SIG-M5 treated with dmso at 0.1 percent for 504 hours (cell line): ENCODE data around the gene MSH2.

ENCODE experiments used
- DNase-seq: peaks from one replicate; lab custom pipeline; 2025; ENCODE audit not compliant: unreplicated experiment; lab: John Stamatoyannopoulos, UW

The MSH2 gene

DNA sequence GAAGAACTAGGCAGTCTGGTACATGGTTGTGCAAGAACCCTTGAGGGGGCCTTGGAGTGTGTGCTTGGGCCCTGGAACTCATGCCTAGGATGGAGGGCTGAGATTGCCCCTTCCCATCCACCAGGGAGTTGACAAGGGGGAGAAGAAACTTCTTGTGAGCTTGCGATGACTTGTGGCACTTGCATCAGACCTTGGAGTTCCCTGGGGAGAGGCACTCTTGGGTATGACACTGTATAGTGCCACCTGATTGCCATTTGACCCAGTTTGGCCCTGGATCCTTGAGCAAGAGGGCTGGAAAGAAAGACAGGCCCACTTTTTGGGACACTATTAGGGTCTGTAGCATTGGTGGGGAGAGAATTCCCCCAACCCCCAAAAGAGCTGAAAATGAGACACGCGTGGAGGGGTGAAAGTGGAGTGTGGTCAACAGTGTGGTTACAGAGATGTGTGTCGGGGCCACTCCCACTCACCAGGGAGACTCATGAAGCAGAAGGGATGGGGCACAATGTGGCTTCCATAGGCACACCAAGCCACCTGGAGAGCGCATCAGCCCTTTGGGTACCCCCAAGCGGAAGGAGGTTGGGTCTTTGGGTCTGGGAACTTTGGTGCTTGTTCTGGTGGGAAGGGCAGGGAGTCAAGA, 101.3 kb downstream of the MSH2 start:
- DNase-seq, result no peak

DNA sequence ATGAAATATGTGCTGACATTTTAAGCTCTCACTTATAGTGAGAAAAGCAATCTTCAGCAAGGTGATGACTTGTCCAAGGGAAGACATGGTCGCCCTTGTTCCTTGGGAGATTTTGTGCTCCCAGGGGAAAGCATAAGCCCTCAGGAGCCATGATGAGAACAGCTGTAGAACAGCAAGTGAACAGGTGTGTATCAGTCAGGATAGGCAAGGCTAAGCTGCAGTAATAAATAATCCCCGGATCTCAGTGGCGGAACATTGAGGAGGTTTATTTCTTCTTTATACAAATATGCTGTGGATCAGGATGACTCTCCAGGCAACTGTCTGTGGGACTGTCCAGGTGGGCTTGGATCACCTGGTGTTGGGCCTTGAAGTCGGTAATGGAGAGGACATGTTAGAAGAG, 103.1 kb downstream of the MSH2 start:
- no peak for DNase-seq

DNA sequence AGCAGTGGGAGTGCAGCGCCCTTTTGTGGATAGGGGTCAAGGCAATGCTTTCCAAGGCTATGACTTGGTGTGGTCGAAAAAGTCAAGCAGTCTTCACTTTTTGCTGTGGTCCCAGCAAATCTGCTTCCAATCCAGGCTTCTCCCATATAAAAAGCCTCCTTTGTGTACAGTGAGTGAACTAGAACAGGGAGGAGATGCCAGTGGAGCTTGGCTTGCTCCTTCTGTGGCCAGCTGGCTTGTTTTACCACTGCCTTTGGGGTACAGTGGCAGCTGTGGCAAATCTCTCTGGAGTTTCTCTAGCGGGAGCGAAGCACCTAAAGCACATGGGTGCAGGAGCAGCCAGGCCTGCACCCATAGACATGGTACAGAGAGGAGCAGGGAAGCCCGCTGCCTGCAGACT, 103.5 kb downstream of the MSH2 start:
- DNase-seq, result no peak

DNA sequence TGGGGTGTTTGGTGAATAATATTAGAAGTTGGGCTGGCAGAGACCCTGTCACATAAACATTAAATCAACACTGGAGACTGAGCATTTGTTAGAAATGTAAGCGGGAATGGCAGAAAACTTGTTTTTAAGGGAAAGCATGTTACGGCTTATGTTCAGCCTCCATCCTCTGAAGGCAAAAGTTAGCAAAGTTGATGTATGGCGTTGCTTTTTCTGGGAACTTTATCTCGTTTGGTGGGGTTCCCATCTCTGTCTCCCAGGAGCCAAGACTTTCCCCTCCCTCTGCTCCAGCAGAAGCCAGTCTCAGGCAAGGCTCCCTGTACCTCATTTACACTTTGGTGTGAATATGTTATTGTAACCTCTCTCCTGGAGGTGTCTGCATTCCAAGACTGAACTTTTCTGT, 105.1 kb downstream of the MSH2 start:
- no peak for DNase-seq

DNA sequence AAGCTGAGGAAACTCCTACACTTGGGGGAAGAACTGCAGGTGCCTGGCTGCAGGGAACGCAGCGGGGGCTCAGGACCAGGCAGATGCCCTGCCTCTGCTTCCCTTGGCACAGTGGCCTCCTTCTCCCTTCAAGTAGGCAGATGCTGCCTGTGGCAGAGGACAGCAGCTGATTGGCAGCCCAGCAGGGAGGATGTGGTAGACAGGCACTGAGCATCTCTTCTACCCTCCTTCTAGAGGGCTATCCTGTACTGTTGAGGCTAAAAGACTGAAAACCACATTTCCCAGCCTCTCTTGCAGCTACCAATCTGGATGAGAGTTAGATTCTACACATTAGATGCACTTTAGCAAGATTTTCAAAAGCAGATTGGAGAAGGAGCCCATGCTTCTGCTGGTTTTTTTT, 105.7 kb downstream of the MSH2 start:
- DNase-seq, result no peak

DNA sequence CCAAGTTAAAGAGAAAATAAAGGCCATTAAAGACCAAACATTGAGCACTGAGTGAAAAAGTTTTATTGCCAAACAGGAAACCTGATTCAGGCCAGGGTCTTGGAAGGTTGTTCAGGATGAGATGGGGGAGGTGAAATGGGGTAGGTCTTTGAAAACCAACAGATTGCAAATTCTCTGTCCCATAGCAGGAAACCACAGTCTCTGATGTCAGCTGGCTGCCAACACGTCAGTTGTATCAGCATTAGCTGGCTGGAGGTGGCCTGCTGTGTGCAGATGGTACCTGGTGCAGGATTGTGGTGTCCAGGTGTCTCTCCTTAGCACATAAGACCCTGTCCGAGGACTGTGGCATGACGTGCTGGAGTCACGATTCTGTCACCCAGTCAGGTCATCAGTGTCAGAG, 106.3 kb downstream of the MSH2 start:
- no peak for DNase-seq

DNA sequence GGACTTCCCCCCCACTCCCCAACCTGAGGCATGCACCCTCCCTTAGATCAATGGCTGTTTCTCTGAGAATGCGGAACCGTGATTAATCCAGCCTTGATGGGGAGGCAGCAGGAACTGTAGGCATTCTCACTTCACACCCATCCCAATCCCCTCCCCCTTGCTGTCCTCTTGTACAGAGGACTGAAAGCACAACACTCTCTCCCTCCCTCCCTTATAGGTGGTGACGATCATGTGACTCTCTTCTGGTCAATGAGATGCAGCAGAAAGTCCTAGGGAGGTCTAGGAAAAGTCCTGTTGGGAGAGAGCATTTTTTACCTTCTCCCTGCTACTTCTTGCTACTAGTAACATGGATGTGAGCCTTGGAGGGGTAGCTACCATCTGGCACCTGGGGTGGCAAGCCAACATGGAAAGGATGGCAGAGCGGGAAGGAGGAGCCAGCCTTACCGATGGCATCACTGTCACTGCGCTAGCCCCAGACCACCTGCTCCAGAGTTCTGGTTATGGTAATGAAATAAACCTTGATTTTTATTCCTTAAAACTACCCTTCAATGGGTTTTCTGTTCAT, 106.9 kb downstream of the MSH2 start:
- DNase-seq, result no peak

DNA sequence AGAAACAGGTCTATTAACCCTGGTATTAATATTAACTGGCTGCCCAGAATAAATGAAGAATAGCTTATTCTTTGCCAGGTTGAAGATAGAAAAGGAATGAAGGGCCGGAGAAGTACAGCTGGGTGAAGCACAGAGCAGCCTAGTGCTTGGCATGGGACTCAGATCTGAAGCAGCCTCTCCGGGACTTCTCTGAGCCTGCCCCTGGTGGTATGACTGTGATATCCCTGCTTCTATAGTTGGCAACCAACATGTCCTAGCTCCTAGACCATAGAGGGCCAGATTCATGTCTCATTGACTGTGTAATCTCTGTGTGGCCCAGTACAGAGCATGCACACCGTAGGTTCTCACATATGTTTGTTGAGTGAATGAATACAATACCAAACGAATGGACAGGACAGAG, 107.8 kb downstream of the MSH2 start:
- peak; percentile 11 for DNase-seq

DNA sequence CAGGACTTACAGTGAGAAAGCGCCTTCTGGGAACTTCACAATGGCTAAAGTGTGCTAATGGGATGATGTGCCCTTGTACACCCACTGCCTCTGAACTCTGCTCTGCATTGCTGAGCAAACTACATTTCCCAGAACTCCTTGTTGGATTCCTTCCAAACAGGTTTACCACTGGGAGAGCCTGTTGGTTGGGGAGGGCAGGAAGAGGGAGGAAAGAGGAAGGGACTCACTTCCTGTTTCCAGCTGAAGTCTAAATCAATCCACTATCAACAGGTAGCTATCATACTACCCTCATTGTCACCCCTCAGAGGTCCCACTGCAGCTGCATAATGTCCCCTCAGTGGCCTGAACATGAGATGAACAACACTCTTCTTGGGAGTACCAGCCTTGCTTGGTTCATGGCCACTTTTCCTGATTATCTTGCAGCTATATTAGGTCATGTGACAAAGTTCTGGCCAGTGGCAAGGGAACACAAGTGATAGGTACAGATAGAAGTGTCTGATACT, 109.7 kb downstream of the MSH2 start:
- no peak for DNase-seq

DNA sequence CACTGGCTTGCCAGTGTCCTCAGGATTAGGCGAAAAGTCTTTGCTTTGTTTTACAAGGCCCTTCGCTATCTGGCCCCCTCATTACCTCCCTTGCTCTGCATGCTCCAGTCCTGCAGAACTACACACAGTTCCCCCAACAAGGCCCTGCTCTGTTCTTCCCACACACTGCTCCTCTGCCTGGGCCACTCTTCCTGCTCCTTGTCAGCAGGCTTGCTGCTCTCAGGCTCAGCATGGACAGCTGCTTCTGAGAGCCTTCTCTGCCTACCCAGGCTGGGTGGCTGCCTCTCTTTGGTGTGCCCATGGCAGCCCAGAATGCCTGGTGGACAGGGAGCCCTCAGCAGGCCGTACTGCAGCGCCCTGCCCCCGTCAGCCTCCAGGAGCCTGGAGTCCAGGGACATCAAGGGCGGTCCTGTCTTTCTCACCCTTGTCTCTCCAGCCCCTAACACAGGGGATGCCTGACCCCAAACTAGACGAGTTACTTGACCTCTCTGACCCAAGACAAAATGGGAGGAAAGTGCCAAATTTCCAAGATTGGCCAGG, 111.1 kb downstream of the MSH2 start:
- DNase-seq, result no peak

DNA sequence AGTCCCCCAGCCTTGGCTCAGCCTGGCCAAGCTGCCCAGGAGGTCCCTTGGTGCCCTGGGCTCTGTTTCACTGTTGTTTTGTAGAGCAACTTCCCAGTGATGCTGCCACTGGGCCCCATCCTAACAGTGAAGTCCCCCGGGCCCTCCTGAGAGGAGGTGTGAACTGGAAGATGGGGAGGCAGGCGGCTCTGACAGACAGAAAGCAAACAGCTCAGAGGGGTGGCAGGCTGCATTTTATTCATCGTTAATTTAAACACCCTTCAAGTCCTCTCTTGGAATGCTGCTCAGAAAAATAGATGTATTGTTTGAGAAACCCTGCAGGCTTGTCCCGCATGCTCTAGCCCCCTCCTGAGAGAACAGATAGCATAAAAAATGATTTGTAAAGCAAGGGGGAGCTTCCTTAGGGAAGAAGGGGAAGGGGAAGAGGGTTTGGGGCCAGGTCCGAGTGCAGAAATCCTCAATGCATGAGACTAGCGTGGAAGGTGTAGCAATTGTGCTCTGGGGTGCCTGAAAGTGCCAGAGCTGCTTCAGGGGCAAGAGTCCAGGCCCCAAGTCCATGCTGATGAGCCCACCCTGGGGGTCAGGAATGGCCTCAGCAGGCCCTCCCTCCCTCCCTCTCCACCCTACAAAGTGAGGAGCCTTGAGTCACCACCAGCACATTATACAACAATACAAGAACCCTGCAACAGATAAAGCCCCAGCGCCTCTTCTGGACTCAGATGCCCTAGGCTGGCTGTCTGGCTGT, 113.6 kb downstream of the MSH2 start:
- DNase-seq, result no peak

DNA sequence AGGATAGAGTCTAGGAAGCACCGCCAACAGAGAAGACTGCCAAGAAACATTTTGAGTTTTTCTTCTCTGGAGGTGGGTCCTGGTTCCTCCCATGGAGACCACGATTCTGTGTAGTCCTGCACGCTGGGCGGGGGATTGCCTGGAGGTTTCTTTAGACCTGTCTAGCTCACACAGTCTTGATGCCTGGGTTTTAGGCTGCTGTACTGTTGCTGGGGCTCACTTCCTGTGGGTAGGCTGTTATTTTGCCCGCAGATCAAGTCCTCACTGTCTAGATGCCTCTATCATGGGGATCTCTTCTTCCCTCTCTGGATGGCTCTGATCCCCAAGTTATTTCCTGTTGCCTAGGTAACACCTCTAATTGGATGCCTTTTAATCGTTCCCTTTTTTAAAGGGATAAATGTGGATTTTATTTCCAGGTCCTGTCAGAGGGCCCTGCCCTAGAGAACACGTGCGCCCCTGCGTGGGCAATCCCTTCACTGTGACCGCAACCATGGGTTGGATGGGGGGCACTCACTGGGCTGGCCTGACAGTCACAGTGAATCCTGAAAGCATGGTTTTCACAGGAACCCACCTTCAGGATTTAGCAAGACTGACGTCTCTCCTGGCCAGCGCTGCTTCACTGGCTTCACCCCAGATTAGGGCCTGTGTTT, 115.7 kb downstream of the MSH2 start:
- DNase-seq, result no peak

DNA sequence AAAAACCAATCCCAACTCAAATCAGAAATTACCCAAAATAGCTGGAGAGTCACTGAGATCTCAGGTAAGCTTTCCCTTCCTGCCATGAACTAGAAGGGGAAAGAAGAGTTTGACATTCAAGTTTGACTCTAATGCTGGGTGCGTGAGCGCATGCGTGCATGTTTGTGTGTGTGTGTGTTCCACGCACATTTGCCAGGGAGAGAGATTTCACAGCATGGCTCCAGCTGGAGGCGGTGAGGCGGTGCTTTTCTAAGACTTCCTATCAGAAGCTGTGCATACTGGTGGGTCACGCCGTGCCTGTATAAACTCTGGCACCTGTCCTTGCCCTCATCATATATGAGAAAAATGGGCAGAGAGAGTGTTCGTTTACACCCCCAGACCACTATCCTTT, 116.2 kb downstream of the MSH2 start:
- DNase-seq, result no peak

DNA sequence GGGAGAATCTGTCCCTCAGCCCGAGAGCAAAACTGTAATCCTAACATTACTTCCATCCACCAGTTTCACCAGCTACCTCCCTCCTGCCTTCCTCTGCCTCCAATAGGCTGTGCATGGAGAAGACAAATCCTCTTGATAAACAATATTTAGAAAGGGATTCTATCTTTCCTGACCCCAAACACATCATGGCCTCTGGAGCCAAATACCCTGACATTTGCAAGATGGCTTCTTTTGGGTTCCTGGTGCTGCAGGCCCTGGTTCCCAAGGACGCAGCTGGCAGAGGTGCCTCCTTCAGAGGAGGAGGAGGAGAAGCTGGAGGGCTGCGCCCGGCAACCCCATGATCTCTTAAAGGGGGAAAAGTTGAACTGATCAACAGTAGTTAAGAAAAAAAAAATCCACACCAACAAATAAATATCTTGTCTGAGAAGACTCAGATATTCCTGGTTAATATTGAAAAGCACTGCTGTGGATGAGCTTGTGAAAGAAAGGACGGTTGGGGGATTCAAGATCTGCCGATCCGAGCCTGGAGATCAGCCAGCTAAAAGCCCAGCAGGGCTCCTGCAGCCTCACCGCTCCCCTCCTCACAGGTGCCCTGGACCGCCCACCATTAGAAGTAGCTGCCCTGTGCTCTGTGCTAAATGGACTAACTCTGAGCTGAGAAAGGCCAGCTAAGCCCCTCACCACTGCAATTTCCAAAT, 116.8 kb downstream of the MSH2 start:
- no peak for DNase-seq

DNA sequence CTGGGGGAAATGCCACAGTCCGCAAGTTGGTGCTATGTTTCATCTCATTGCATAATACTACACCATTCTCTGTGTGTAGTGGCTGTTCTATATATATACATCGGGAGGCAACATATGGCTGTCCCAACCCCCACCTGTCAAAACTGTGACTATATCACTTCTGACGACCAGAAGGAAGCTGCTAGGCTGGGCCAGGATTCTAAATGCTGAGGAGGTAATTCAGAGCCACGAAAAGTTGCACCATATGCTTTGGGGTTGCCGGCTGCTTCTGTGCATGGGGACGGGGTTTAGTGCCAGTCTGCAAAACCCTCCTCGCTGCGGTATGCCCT, 117.3 kb downstream of the MSH2 start:
- DNase-seq, result peak; percentile 99

DNA sequence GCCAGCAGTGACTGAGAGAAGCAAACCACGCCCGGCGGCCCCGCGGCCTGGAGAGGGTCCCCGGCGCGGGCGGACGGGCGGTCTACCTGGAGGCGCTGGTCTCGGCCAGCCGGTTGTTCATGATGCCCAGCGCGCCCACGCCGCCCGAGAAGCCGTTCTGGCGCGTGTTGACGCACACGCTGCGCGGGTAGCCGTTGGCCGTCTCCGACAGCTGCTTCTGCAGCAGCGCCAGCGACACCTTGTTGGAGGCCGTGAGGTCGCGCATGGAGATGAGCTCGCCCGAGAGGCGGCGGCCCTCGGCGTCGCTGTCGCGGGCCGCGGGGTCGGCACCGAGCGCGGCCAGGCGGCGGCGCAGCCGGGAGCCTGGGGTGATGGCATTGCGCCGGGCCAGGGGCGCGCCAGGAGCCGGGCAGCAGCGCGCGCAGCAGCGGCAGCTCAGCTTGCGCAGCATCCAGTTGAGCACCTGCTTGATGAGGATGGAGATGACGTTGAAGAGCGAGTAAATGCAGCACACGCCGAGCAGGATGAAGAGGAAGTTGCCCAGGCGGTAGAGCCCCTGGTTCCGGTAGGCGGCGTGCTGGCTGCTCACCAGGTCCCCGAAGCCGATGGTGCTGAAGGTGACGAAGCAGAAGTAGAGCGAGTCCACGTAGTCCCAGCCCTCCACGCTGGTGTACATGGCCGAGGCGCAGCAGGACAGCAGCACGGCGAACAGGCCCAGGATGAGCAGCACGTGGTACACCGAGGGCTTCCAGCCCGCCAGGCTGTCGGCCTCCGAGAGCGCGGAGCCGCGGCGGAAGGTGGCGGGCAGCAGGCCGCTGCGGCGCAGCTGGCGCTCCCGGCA, 118.1 kb downstream of the MSH2 start:
- DNase-seq, result peak; percentile 90

DNA sequence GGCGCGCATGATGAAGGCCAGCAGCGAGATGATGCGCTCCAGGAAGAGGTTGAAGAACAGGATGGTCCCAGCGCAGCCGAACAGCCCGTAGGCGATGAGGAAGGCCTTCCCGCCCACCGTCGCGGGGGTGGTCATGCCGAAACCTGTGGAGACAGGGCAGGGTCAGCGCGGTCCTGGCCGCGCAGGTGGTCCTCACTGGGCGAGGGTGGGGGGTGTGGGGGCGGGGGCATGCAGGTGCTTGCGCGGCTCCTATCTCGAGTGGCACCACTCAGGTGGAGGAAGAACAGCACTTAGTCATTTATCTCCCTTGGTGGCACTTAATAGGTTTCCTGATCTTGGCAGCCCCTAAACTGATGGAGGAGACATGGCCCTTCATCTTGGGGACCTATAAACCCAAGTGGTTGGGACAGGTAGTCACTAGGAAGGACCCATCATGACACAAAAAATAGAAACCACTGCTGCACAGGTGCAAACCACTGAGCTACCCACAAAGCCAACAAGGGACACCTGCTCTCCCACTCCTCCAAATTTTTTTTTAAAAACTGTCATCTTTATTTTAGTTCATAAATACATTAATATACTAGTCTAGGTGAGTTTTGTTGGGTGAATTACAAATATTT, 118.8 kb downstream of the MSH2 start:
- DNase-seq, result no peak

DNA sequence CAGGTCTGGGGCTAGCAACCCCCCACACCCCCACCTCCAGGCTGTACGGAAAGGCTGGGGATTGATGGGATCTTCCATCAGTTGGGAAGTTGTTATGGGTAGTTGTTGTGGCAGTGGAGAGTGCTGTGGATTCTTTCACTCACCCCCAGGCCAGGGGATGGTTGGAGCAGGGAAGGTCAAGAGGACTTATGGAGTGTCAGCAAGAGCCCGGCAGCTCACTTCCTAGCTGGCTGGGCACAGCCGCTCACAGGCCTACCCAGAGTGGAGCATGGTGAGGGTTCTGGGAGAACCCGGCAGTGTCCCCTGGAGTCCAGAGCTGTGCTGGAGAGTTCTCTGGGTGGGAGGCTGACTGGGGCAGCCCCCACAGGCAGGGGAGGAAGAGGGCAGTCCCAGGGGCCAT, 122.2 kb downstream of the MSH2 start:
- no peak for DNase-seq

DNA sequence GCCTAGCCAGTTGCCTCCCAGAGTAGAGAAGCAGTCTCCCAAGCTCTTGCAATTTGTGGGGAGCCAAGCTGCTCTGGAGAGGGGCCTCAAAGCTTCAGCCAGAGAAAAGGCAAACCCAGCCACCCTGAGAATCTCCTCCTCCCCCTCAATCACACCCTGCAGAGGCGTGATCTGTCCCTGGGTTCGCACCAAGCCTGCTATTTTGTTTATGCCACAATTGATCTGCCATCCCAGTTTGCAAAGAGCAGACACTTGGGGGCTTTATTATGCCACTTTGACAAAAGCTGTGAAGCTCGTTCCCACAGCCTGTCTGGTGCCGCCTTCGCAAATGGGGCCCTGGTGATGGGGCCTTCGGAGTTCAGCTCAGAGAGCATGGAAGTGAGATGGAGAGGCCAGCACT, 125.5 kb downstream of the MSH2 start:
- DNase-seq, result no peak

DNA sequence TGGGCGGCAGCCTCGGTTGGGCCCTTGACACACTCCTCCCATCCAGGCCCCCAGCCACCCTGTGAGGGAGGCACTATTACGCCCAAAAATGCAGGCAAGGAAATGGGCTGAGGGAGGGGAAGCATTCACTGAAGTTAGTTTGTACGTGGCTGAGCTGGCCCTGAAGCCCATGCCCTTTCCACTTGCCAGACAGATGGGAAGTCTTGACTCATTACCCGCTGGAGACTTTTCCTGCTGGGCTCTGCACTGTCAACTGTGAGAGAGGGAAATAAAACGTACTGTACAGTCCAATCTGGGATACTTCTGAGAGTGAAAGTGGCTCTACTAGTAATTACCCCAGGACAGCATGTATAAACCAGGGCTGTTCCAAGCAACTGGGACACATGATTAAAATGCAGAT, 125.9 kb downstream of the MSH2 start:
- no peak for DNase-seq
